ENCODE results near the gene DNER.
"Not testable (repeated sequence)": the region's sequence is repeated elsewhere in the genome, so short reads cannot be mapped to it uniquely, and the experiment has no call there.

Gene DNER

GRCh38 chr2:229620289-229620688 lies 94.1 kb downstream of the DNER start:
- FAIRE-seq: no peak

GRCh38 chr2:229616433-229616832 lies 97.9 kb downstream of the DNER start:
- FAIRE-seq: no peak

- FAIRE-seq: not testable (repeated sequence)
Measured at GRCh38 chr2:229614021-229614420, 100.3 kb downstream of the DNER start.

- peak; percentile 41 for FAIRE-seq
Measured at GRCh38 chr2:229612384-229612971, 101.9 kb downstream of the DNER start.

- no peak for FAIRE-seq
Measured at GRCh38 chr2:229611360-229611759, 103.0 kb downstream of the DNER start.

- FAIRE-seq: no peak
Measured at GRCh38 chr2:229610872-229611271, 103.5 kb downstream of the DNER start.

GRCh38 chr2:229610333-229610732 lies 104.0 kb downstream of the DNER start:
- no peak for FAIRE-seq

GRCh38 chr2:229601936-229602335 lies 112.4 kb downstream of the DNER start:
- no peak for FAIRE-seq

GRCh38 chr2:229601396-229601795 lies 113.0 kb downstream of the DNER start:
- no peak for FAIRE-seq

GRCh38 chr2:229598227-229598626 lies 116.1 kb downstream of the DNER start:
- no peak for FAIRE-seq

- FAIRE-seq: no peak
Measured at GRCh38 chr2:229596796-229597195, 117.6 kb downstream of the DNER start.

- FAIRE-seq: no peak
Measured at GRCh38 chr2:229591611-229592010, 122.7 kb downstream of the DNER start.

GRCh38 chr2:229586746-229587705 lies 127.3 kb downstream of the DNER start:
- no peak for FAIRE-seq

GRCh38 chr2:229586012-229586411 lies 128.3 kb downstream of the DNER start:
- FAIRE-seq: no peak

GRCh38 chr2:229582151-229582550 lies 132.2 kb downstream of the DNER start:
- no peak for FAIRE-seq

GRCh38 chr2:229578052-229578846 lies 136.1 kb downstream of the DNER start:
- FAIRE-seq: no peak

GRCh38 chr2:229575569-229576315 lies 138.6 kb downstream of the DNER start:
- no peak for FAIRE-seq

- no peak for FAIRE-seq
Measured at GRCh38 chr2:229572507-229573271, 141.7 kb downstream of the DNER start.

GRCh38 chr2:229571243-229571642 lies 143.1 kb downstream of the DNER start:
- FAIRE-seq: no peak

GRCh38 chr2:229566370-229566769 lies 148.0 kb downstream of the DNER start:
- no peak for FAIRE-seq

- no peak for FAIRE-seq
Measured at GRCh38 chr2:229564300-229564907, 150.0 kb downstream of the DNER start.
